H1 (cell line): ENCODE results near the gene USP43. TPM values are rescaled to one million over a fixed set of nuclear protein-coding genes. Genes with fewer than 3 reads are reported as not detected.

Experiments used
- CTCF ChIA-PET: fragments of 300-600 bp; sonication (Branson Sonifier 250); formaldehyde crosslinking; loops from one replicate; lab custom pipeline; 2021; ENCODE audit not compliant: partially characterized antibody; lab: Charles Lee
- POLR2A ChIA-PET: fragments of 300-600 bp; sonication (Branson Sonifier 250); formaldehyde crosslinking; loops from one replicate; lab custom pipeline; 2021; ENCODE audit warnings: inconsistent platforms; ENCODE audit not compliant: partially characterized antibody; lab: Charles Lee
- DNase-seq, 2 experiments: peaks; one replicate each; pipeline versions ENCODE4 v3.0.0 to v3.0.0-alpha.2; 2010 to 2022; ENCODE audit warnings: low spot score in 2 of 2, low read depth in 1 of 2, mixed read lengths in 1 of 2
- FAIRE-seq: peaks from 2 replicates; lab custom pipeline; 2011; peaks lifted over from hg19 to GRCh38; lab: Jason Lieb, UNC
- H2AFZ ChIP-seq: 2 replicates; pipeline ENCODE4 v1.8.1; 2012; ENCODE audit warnings: low read length, inconsistent platforms
- H2AK5ac ChIP-seq: 2 replicates; pipeline ENCODE4 v1.6.1; 2013; ENCODE audit warnings: low read depth, low read length
- H2BK120ac ChIP-seq: replicated peaks from 2 replicates; pipeline ENCODE3; 2013; ENCODE audit warnings: low read depth, low read length, inconsistent platforms
- H2BK12ac ChIP-seq: 2 replicates; pipeline ENCODE4 v1.6.1; 2013; ENCODE audit warnings: low read depth, low read length
- H2BK15ac ChIP-seq: 2 replicates; pipeline ENCODE4 v1.6.1; 2013; ENCODE audit warnings: low read length
- H2BK20ac ChIP-seq: 2 replicates; pipeline ENCODE4 v1.6.1; 2013; ENCODE audit warnings: low read length
- H2BK5ac ChIP-seq: 2 replicates; pipeline ENCODE4 v1.6.1; 2013; ENCODE audit warnings: low read depth, low read length
- H3K14ac ChIP-seq: 2 replicates; pipeline ENCODE4 v1.6.1; 2013; ENCODE audit warnings: inconsistent platforms; ENCODE audit not compliant: insufficient read length
- H3K18ac ChIP-seq: 2 replicates; pipeline ENCODE4 v1.6.1; 2013; ENCODE audit warnings: low read length; ENCODE audit errors: extremely low read depth
- H3K23ac ChIP-seq: 2 replicates; pipeline ENCODE4 v1.6.1; 2013; ENCODE audit warnings: inconsistent platforms; ENCODE audit not compliant: insufficient read length
- H3K23me2 ChIP-seq: 2 replicates; pipeline ENCODE4 v1.6.1; 2013; ENCODE audit warnings: low read depth, low read length
- H3K27ac ChIP-seq: 2 replicates; pipeline ENCODE4 v1.6.1; 2011; ENCODE audit warnings: low read depth, low read length, inconsistent platforms
- H3K27me3 ChIP-seq, 4 experiments: replicated peaks in 1 of 4; 1 replicate in 1 of 4; 2 replicates in 3 of 4; pipeline versions ENCODE4 v1.6.1 to v1.8.1; 2011 to 2013; ENCODE audit warnings: low read length in 3 of 4, mild to moderate bottlenecking in 3 of 4, inconsistent platforms in 2 of 4, mixed read lengths in 2 of 4, moderate library complexity in 1 of 4; ENCODE audit not compliant: control insufficient read depth in 3 of 4, insufficient read depth in 3 of 4; ENCODE audit errors: extremely low read depth in 1 of 4
- H3K36me3 ChIP-seq, 4 experiments: 2 replicates each; pipeline versions ENCODE4 v1.6.1 to v1.8.1; 2011 to 2013; ENCODE audit warnings: mild to moderate bottlenecking in 4 of 4, low read length in 3 of 4, moderate library complexity in 2 of 4, control low read depth in 1 of 4, inconsistent platforms in 1 of 4; ENCODE audit not compliant: insufficient read depth in 4 of 4, control insufficient read depth in 2 of 4
- H3K4ac ChIP-seq: replicated peaks from 2 replicates; pipeline ENCODE3; 2013; ENCODE audit warnings: low read length, low read depth, mixed read lengths, inconsistent platforms; ENCODE audit not compliant: insufficient read length
- H3K4me1 ChIP-seq, 4 experiments: replicated peaks in 1 of 4; 1 replicate in 1 of 4; 2 replicates in 3 of 4; pipeline versions ENCODE4 v1.6.1 to v1.8.1; 2011 to 2013; ENCODE audit warnings: low read length in 3 of 4, inconsistent platforms in 2 of 4, mixed read lengths in 1 of 4; ENCODE audit not compliant: insufficient read depth in 4 of 4, control insufficient read depth in 3 of 4
- H3K4me2 ChIP-seq, 2 experiments: 2 replicates each; pipeline versions ENCODE4 v1.6.1 to v1.8.1; 2011 to 2013; ENCODE audit warnings: low read depth in 2 of 2, low read length in 2 of 2, control low read depth in 1 of 2, inconsistent platforms in 1 of 2, mild to moderate bottlenecking in 1 of 2; ENCODE audit not compliant: insufficient read depth in 1 of 2
- H3K4me3 ChIP-seq, 4 experiments: fragments of 200-600, 300-600 bp in 1 of 4; sonication (generic), shearing (Covaris generic), sonication (Bioruptor Twin) in 1 of 4; 2 replicates each; pipeline versions ENCODE4 v1.5.1 to v1.8.1; 2011 to 2016; ENCODE audit warnings: low read length in 4 of 4, low read depth in 3 of 4, control low read depth in 2 of 4, inconsistent platforms in 2 of 4, mild to moderate bottlenecking in 2 of 4, mixed read lengths in 1 of 4, moderate library complexity in 1 of 4; ENCODE audit not compliant: insufficient read depth in 2 of 4; ENCODE audit errors: extremely low read depth in 1 of 4
- H3K56ac ChIP-seq: replicated peaks from 2 replicates; pipeline ENCODE3; 2013; ENCODE audit warnings: low read depth, mild to moderate bottlenecking, mixed read lengths, low read length, inconsistent platforms; ENCODE audit not compliant: insufficient read length
- H3K79me1 ChIP-seq: 2 replicates; pipeline ENCODE4 v1.6.1; 2013; ENCODE audit warnings: low read depth, low read length, control low read depth
- H3K79me2 ChIP-seq, 2 experiments: 2 replicates each; pipeline versions ENCODE4 v1.6.1 to v1.8.1; 2012 to 2013; ENCODE audit warnings: low read length in 2 of 2, mild to moderate bottlenecking in 2 of 2, inconsistent platforms in 1 of 2; ENCODE audit not compliant: insufficient read depth in 2 of 2, control insufficient read depth in 1 of 2
- H3K9ac ChIP-seq, 4 experiments: replicated peaks in 1 of 4; 1 replicate in 1 of 4; 2 replicates in 3 of 4; pipeline versions ENCODE4 v1.6.1 to v1.8.1; 2011 to 2013; ENCODE audit warnings: low read depth in 3 of 4, low read length in 3 of 4, control low read depth in 2 of 4, mild to moderate bottlenecking in 2 of 4, moderate library complexity in 2 of 4, inconsistent platforms in 1 of 4; ENCODE audit errors: extremely low read depth in 1 of 4
- H3K9me3 ChIP-seq, 2 experiments: 2 replicates each; pipeline versions ENCODE4 v1.6.1 to v1.8.1; 2012 to 2013; ENCODE audit warnings: mild to moderate bottlenecking in 2 of 2, moderate library complexity in 2 of 2, control low read depth in 1 of 2, inconsistent platforms in 1 of 2, low read depth in 1 of 2, low read length in 1 of 2, mixed read lengths in 1 of 2; ENCODE audit not compliant: insufficient read depth in 2 of 2
- H4K20me1 ChIP-seq, 2 experiments: replicated peaks in 1 of 2; 2 replicates each; pipeline versions ENCODE3 to v1.8.1; 2011 to 2013; ENCODE audit warnings: inconsistent platforms in 2 of 2, low read length in 2 of 2, mild to moderate bottlenecking in 1 of 2; ENCODE audit not compliant: insufficient read depth in 2 of 2, control insufficient read depth in 1 of 2
- H4K5ac ChIP-seq: 2 replicates; pipeline ENCODE4 v1.6.1; 2013; ENCODE audit warnings: low read length, low read depth, mixed read lengths, inconsistent platforms; ENCODE audit not compliant: insufficient read length
- H4K8ac ChIP-seq: 2 replicates; pipeline ENCODE4 v1.8.0; 2013; ENCODE audit warnings: mild to moderate bottlenecking, moderate library complexity, low read length, inconsistent platforms; ENCODE audit not compliant: insufficient read depth; ENCODE audit errors: extremely low read depth
- H4K91ac ChIP-seq: replicated peaks from 2 replicates; pipeline ENCODE3; 2013; ENCODE audit warnings: low read length, mixed read lengths, inconsistent platforms; ENCODE audit not compliant: insufficient read length
- ASH2L ChIP-seq: fragments of 200-600, 300-600 bp; sonication (generic); IDR thresholded peaks from one replicate; pipeline ENCODE4 v1.7.1; 2017; ENCODE audit warnings: low read length
- CEBPB ChIP-seq: IDR thresholded peaks from 2 replicates; pipeline ENCODE4 v1.6.1; 2012; ENCODE audit warnings: low read depth, low read length
- CTBP2 ChIP-seq: IDR thresholded peaks from 2 replicates; pipeline ENCODE4 v1.7.0; 2011; ENCODE audit warnings: borderline replicate concordance, mild to moderate bottlenecking, moderate library complexity, mixed read lengths, low read length; ENCODE audit not compliant: insufficient read depth, insufficient read length
- GABPA ChIP-seq: IDR thresholded peaks from 2 replicates; pipeline ENCODE4 v1.6.1; 2011; ENCODE audit warnings: mild to moderate bottlenecking, low read length, moderate library complexity, borderline replicate concordance; ENCODE audit not compliant: insufficient read depth
- HDAC6 ChIP-seq: IDR thresholded peaks from one replicate; pipeline ENCODE4 v1.7.1; 2012; ENCODE audit warnings: low read depth, mild to moderate bottlenecking, inconsistent platforms, low read length, moderate library complexity
- KDM4A ChIP-seq: IDR thresholded peaks from one replicate; pipeline ENCODE4 v1.7.1; 2012; ENCODE audit warnings: low read depth, mild to moderate bottlenecking, moderate library complexity, low read length, inconsistent platforms; ENCODE audit not compliant: severe bottlenecking
- RXRA ChIP-seq: IDR thresholded peaks from 2 replicates; pipeline ENCODE4 v1.6.1; 2011; ENCODE audit warnings: low read depth, mild to moderate bottlenecking, low read length, moderate library complexity; ENCODE audit not compliant: insufficient read depth
- SIN3A ChIP-seq, 2 experiments: IDR thresholded peaks in 1 of 2; conservative IDR thresholded peaks in 1 of 2; 2 replicates each; pipeline ENCODE4 v1.6.1; 2011 to 2012; ENCODE audit warnings: low read length in 2 of 2, improper control_type of control experiment in 1 of 2, low read depth in 1 of 2, mild to moderate bottlenecking in 1 of 2
- USF2 ChIP-seq: IDR thresholded peaks from 2 replicates; pipeline ENCODE4 v1.6.1; 2011; ENCODE audit warnings: low read length, improper control_type of control experiment
- WGBS, 2 experiments: shearing (Covaris generic) in 1 of 2; methylation state at CpG; one replicate each; pipeline versions ENCODE4 v1.1.6 to v1.1.7; 2013 to 2015; ENCODE audit warnings: low lambda C conversion rate in 2 of 2, mixed read lengths in 2 of 2, inconsistent platforms in 1 of 2, low coverage in 1 of 2, missing lambda C conversion rate in 1 of 2; ENCODE audit not compliant: insufficient replicate concordance in 2 of 2, insufficient coverage in 1 of 2, insufficient read length in 1 of 2; ENCODE audit errors: extremely low coverage in 1 of 2, missing lambda C conversion rate in 1 of 2; 5-methylcytosine and 5-hydroxymethylcytosine counted together
- polyA plus RNA-seq, 7 experiments: library from polyadenylated mRNA; depleted of rRNA in 3 of 7; stranded (reverse) in 5 of 7; unstranded in 2 of 7; fragments of >200 nt in 5 of 7; fragments of 200-250 nt in 2 of 7; gene quantifications; 1 replicate in 5 of 7; 2 replicates in 1 of 7; 4 replicates in 1 of 7; pipeline versions ENCODE4 v1.2.1 to v1.2.3, GENCODE V29; 2011 to 2013; ENCODE audit warnings: missing spikeins in 2 of 7, mixed read lengths in 2 of 7
- total RNA-seq: library from RNA; stranded (reverse); fragmentation: NEBNext Ultra II Directional; extraction: Animal tissue kit (Norgen Biotek cat#: 25700); gene quantifications from 2 replicates; pipeline ENCODE4 v1.2.1, GENCODE V29; 2021

USP43 gene
- total and polyA plus RNA-seq, 2 of the 8 experiments (the other 6 are each of a cell fraction or from before 2014, with no cell fraction given), result 3.0 to 7.2 TPM

GRCh38 chr17:9760266-9760665 lies 114.9 kb downstream of the USP43 start:
- POLR2A ChIA-PET, result no interaction called here
- H2BK120ac ChIP-seq, result no peak overlapping the region

More at GRCh38 chr17:9760266-9760665, 114.9 kb downstream of the USP43 start:
- no peaks in the 10 kb centered on the region for H3K36me3 ChIP-seq
- H2BK5ac ChIP-seq, result no peak overlapping the region
- H3K18ac ChIP-seq, result no peak overlapping the region
- H3K56ac ChIP-seq, result no peak overlapping the region
- no peak overlapping the region for H3K27ac ChIP-seq
- H4K5ac ChIP-seq, result no peak overlapping the region
- no peak overlapping the region for H3K4ac ChIP-seq
- H2AFZ ChIP-seq, result no peak overlapping the region
- no peak overlapping the region for H2BK20ac ChIP-seq
- H2BK15ac ChIP-seq, result no peak overlapping the region
- no peaks in the 10 kb centered on the region for H3K9me3 ChIP-seq
- 100% methylated on average over 1 of the region's 1 CpG; no CpG with 5 or more reads in 1 of the 2 experiments for WGBS, 2 experiments
- H3K23me2 ChIP-seq, result no peaks in the 10 kb centered on the region
- no peak for FAIRE-seq
- no peak overlapping the region for H2BK12ac ChIP-seq
- H2AK5ac ChIP-seq, result no peak overlapping the region
- no peak overlapping the region for H3K9ac ChIP-seq
- no peaks in the 10 kb centered on the region for H3K79me2 ChIP-seq
- H4K20me1 ChIP-seq, result no peaks in the 10 kb centered on the region
- no peaks in the 10 kb centered on the region for H3K4me1 ChIP-seq
- H3K4me2 ChIP-seq, result no peak overlapping the region
- no peak overlapping the region for H3K14ac ChIP-seq
- H3K4me3 ChIP-seq, result no peak overlapping the region
- no peak overlapping the region for H4K91ac ChIP-seq
- no peaks in the 10 kb centered on the region for H3K79me1 ChIP-seq
- no peak overlapping the region for H4K8ac ChIP-seq
- no peak for DNase-seq
- no peak for TF ChIP-seq GABPA
- TF ChIP-seq SIN3A (conservative IDR thresholded peaks at IDR 0.05 in 1 of 2, IDR thresholded peaks at IDR 0.05 in 1 of 2; ENCODE audit: low read depth in 1 of 2, low read length in 2 of 2), result no peak
- no peak for TF ChIP-seq USF2
- TF ChIP-seq CEBPB, result no peak
- no peak for TF ChIP-seq ASH2L
- no peak for TF ChIP-seq KDM4A
- no peak for TF ChIP-seq CTBP2
- no peak for TF ChIP-seq RXRA
- TF ChIP-seq HDAC6, result no peak
- H3K27me3 ChIP-seq, result no peaks in the 10 kb centered on the region
- H3K23ac ChIP-seq, result no peak overlapping the region
- CTCF ChIA-PET, result interaction anchor here (0.8 to 0.9 kb wide), 2 partner anchors 8 to 32 kb away, joined by 3 to 4 read pairs; no protein-coding TSS in a partner anchor
